Neutrophil (primary cell): ENCODE data around the gene SGCA.

Source experiments
- H3K27ac ChIP-seq: fragments of 200-600 bp; sonication (generic); 2 replicates; pipeline ENCODE4 v1.5.1; 2016; ENCODE audit warnings: mild to moderate bottlenecking, moderate library complexity
- H3K27me3 ChIP-seq: fragments of 200-600 bp; sonication (generic); 2 replicates; pipeline ENCODE4 v1.6.0; 2016; ENCODE audit warnings: mild to moderate bottlenecking
- H3K36me3 ChIP-seq: fragments of 200-600 bp; sonication (generic); 2 replicates; pipeline ENCODE4 v1.5.1; 2017
- H3K4me1 ChIP-seq, 2 experiments: fragments of 200-600 bp in 1 of 2; sonication (generic) in 1 of 2; 1 replicate in 1 of 2; 2 replicates in 1 of 2; pipeline versions ENCODE4 v1.5.1 to v1.6.1; 2013 to 2016; ENCODE audit warnings: low read depth in 1 of 2, low read length in 1 of 2, mild to moderate bottlenecking in 1 of 2, moderate library complexity in 1 of 2; ENCODE audit not compliant: control insufficient read depth in 1 of 2, insufficient read depth in 1 of 2
- H3K4me3 ChIP-seq, 2 experiments: fragments of 200-600 bp in 1 of 2; sonication (generic) in 1 of 2; 1 replicate in 1 of 2; 2 replicates in 1 of 2; pipeline ENCODE4 v1.5.1; 2013 to 2016; ENCODE audit warnings: low read depth in 1 of 2, low read length in 1 of 2, mild to moderate bottlenecking in 1 of 2, moderate library complexity in 1 of 2
- H3K9me3 ChIP-seq: fragments of 200-600 bp; sonication (generic); 2 replicates; pipeline ENCODE4 v1.5.1; 2016
- TF ChIP-seq, protein P1 (sequence below): fragments of 200-600 bp; sonication (generic); IDR thresholded peaks from 2 replicates; pipeline ENCODE4 v1.5.1; 2016; ENCODE audit warnings: antibody characterized with exemption

SGCA gene

DNA sequence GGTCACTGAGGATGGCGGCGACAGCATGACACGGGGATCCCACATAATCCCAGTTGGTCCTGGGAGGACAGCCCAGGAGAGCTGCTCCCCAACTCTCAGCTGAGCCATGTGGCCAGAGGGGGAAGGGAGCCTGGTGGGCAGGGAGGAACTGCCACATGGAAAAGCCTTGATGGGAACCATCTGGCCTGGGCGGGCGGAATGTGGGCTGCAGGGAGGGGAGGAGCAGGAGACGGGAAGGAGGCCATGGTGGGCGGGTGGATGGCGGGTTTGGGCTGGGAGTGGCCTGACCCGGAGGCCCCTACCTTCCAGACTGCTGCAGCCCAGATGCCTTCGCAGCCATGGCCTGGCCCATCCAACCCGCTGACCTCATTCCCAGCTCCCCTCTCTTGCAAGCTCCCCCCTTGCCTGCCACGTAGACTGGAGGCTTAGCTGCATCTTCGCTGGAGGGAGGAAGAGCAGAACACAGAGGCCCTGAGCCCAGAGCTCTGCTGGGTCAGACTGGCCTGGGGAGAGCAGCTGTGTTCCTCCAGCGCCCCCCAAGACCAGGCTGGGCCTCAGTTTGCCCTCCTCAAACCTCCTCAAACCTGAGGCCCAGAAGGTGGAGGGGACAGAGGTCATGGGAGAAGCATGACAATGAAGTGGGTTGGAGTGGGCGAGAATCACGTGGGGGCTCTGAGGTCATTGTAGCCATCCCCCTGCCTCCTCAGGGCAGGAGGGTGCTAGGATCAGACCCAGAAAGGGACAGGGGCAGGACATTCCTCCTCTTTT lies 43.9 kb downstream of the SGCA start:
- no peaks in the 10 kb centered on the region for H3K9me3 ChIP-seq
- H3K27me3 ChIP-seq = peaks cover 71% of the 10 kb centered on the region
- H3K36me3 ChIP-seq = no peaks in the 10 kb centered on the region
- no peaks in the 10 kb centered on the region for H3K4me1 ChIP-seq
- TF ChIP-seq, protein P1, sequence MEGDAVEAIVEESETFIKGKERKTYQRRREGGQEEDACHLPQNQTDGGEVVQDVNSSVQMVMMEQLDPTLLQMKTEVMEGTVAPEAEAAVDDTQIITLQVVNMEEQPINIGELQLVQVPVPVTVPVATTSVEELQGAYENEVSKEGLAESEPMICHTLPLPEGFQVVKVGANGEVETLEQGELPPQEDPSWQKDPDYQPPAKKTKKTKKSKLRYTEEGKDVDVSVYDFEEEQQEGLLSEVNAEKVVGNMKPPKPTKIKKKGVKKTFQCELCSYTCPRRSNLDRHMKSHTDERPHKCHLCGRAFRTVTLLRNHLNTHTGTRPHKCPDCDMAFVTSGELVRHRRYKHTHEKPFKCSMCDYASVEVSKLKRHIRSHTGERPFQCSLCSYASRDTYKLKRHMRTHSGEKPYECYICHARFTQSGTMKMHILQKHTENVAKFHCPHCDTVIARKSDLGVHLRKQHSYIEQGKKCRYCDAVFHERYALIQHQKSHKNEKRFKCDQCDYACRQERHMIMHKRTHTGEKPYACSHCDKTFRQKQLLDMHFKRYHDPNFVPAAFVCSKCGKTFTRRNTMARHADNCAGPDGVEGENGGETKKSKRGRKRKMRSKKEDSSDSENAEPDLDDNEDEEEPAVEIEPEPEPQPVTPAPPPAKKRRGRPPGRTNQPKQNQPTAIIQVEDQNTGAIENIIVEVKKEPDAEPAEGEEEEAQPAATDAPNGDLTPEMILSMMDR = no peak
- H3K27ac ChIP-seq = no peak overlapping the region
- no peak overlapping the region for H3K4me3 ChIP-seq

DNA sequence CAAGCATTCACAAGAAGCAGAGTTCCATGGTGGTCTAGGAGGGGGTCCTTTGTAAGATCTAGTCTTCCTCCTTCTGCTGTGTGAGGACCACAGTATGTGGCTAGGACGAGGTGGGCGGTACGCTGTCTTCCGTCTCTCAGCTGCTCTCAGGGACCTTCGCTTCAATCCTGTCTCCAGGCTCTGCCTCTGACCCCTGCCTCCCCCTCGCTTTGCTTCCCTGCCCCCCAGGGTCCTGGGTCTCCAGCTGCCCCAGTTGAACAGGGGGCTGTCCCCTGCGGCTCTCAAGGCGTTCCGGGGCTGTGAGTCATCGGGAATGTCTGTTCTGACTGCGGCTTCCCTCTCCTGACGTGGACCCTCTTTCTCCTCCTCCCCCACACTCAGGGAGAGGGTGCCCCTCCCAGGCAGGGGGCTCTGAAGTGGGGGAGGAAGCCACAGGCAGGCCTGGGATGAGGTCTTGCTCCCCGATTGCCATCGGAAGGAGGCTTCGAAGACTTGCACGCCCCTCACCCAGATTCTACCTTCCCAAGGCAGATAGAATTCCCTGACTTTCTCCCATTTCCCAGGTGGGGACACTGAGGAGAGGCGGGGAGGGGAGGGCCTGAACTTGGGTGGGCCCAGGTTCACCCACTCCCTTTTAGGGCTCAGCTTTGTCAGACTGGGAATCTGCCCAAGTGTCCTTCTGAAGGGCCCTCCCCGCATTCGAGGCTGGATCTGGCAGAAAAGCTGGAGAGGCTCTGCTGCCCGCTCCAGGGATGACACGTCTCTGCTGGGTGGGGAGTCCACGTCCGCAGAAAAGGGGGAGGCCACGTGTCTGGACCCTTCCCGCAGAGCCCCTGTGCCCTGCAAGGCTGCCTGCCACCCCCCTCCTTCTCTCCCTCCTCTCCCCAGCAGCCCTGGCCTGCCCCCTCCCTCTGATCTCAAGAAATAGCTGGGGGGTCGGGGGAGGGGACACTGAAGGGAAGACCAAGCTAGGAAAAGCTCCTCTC lies 44.7 kb downstream of the SGCA start:
- no peaks in the 10 kb centered on the region for H3K36me3 ChIP-seq
- TF ChIP-seq, protein P1 = no peak
- no peak overlapping the region for H3K27ac ChIP-seq
- H3K9me3 ChIP-seq = no peaks in the 10 kb centered on the region
- peaks cover 62% of the 10 kb centered on the region for H3K27me3 ChIP-seq
- no peaks in the 10 kb centered on the region for H3K4me1 ChIP-seq
- H3K4me3 ChIP-seq = no peak overlapping the region

DNA sequence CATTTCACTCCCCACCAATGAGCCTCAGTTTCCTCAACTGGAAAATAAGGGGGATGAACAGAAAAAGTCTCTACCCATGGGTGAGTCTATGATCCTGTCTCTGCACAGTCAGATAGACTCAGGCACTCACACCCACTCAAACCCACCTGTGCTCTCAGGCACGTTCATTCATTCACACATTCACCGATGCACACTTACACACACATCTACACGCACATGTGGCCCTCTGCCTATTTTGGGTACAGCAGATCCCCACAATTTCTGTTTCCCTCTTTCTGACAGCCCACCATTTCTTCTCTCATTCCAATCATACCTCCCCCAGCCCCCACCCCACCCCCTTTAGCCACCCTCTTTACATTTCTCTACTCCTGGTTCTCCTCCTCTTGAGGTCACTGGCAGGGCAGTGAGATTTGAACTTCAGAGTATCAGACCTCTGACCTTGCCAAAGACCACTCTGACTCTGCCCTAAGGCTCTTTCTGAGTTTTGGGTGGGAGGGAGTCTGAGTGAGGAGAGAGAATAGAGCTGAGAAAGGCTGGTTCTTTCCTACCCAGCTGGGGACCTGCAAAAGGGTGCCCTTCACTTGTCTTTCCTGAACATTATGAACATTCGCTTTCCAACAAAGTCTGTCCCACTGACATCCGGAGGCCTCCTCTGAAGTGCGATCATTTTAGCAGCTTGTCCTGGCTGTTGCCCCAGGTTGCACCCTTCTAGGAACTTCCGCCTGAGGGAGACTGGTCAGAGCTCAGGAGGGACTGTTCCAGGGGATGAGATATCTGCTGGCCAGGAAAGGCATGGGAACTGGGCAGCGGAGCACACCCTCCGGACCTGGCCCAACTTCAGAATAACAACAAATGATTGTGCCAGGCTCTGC lies 45.7 kb downstream of the SGCA start:
- TF ChIP-seq, protein P1 = no peak
- Histone ChIP-seq H3K4me1 (no peaks in the 10 kb centered on the region), H3K36me3 (no peaks in the 10 kb centered on the region), H3K27me3 (peaks cover 52% of the 10 kb centered on the region), H3K4me3 (no peak overlapping the region), H3K9me3 (no peaks in the 10 kb centered on the region), H3K27ac (no peak overlapping the region)

DNA sequence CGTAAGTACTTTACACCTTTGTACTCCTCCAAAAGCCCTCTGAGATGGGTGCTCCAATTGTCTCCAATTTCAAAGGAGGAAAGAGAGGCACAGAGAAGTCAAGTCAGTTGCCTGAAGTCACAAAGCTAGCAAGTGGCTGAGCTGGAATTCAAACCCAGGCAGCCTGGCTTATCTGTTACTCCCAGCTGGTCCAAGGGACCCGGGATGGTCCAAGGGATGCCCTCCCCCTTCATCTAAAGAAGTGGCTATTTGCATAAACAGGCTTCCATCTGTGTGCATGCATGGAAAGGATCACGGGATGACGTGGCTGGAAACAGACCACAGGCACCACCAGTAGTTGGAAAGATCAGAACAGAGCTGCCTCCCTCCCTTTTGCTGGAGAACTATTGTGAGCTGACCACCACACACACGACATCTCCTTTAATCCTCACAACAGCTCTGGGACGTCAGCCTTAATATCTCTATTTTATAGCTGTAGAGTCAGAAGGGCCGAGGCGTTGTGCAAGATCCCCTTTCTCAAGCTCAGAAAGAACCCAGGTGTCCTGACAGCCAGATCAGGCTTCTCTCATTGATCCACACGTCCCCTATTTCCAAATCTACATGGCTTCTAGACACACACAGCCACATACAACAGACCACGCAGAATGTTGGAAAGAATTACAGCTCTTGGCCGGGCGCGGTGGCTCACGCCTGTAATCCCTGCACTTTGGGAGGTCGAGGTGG lies 46.5 kb downstream of the SGCA start:
- no peak overlapping the region for H3K4me3 ChIP-seq
- no peaks in the 10 kb centered on the region for H3K4me1 ChIP-seq
- no peaks in the 10 kb centered on the region for H3K9me3 ChIP-seq
- no peak overlapping the region for H3K27ac ChIP-seq
- H3K36me3 ChIP-seq = no peaks in the 10 kb centered on the region
- TF ChIP-seq, protein P1 = no peak
- peaks cover 44% of the 10 kb centered on the region for H3K27me3 ChIP-seq
